Tibial nerve (tissue), 4 donors: ENCODE data around the gene PODXL2. TPM values are rescaled to one million over a fixed set of nuclear protein-coding genes. Genes with fewer than 3 reads are reported as not detected.
A peak's percentile ranks its signal among the peaks of the same experiment; 100 is the strongest.

Experiments used
- DNase-seq, 2 donors: peaks; one replicate each; pipeline ENCODE4 v3.0.0-alpha.2; 2019; ENCODE audit warnings: low spot score in 2 of 2
- H3K27ac ChIP-seq, 4 donors: fragments of 200-600 bp; sonication (generic) in 3 of 4; one replicate each; pipeline ENCODE4 v1.5.1; 2017 to 2019; ENCODE audit warnings: mild to moderate bottlenecking in 1 of 4
- H3K27me3 ChIP-seq, 2 donors: fragments of 200-600 bp; sonication (generic) in 1 of 2; one replicate each; pipeline versions ENCODE4 v1.5.1 to v1.6.0; 2017 to 2019
- H3K36me3 ChIP-seq, 3 donors: fragments of 200-600 bp; sonication (generic); one replicate each; pipeline ENCODE4 v1.5.1; 2018 to 2019
- H3K4me1 ChIP-seq, 4 donors: fragments of 200-600 bp; sonication (generic) in 3 of 4; one replicate each; pipeline ENCODE4 v1.5.1; 2017 to 2019
- H3K4me3 ChIP-seq, 4 donors: fragments of 200-600 bp; sonication (generic) in 3 of 4; one replicate each; pipeline ENCODE4 v1.5.1; 2017 to 2019; ENCODE audit warnings: mild to moderate bottlenecking in 1 of 4, moderate library complexity in 1 of 4
- H3K9me3 ChIP-seq, 4 donors: fragments of 200-600 bp; sonication (generic) in 3 of 4; one replicate each; pipeline ENCODE4 v1.5.1; 2017 to 2019
- CTCF ChIP-seq, 5 experiments: fragments of 200-600 bp in 3 of 5; fragments of 450-650 bp in 2 of 5; sonication (generic) in 3 of 5; IDR thresholded peaks; one replicate each; pipeline ENCODE4 v1.5.1; 2016 to 2019; ENCODE audit warnings: antibody characterized with exemption in 5 of 5, mild to moderate bottlenecking in 3 of 5, moderate library complexity in 2 of 5
- EP300 ChIP-seq, 2 donors: sonication (generic); formaldehyde crosslinking; IDR thresholded peaks; one replicate each; pipeline ENCODE4 v1.6.1; 2017; ENCODE audit warnings: antibody characterized with exemption in 2 of 2, mild to moderate bottlenecking in 1 of 2
- POLR2A ChIP-seq, 2 donors: fragments of 450-650 bp; IDR thresholded peaks; one replicate each; pipeline ENCODE4 v1.6.1; 2017; ENCODE audit warnings: antibody characterized with exemption in 2 of 2, mild to moderate bottlenecking in 2 of 2, moderate library complexity in 2 of 2
- WGBS, 2 donors: methylation state at CpG; one replicate each; pipeline ENCODE4 v1.1.5; 2018; 5-methylcytosine and 5-hydroxymethylcytosine counted together
- total RNA-seq, 4 donors: library from RNA; depleted of rRNA; stranded (reverse); fragments of >200 nt; gene quantifications; one replicate each; pipeline ENCODE4 v1.1.0, GENCODE V29; 2016

PODXL2 gene
- total RNA-seq, 4 donors from 2014 or later: 12.7 to 19.8 (median 14.1) TPM

- H3K27ac ChIP-seq: no peak overlapping the region
- no peaks in the 10 kb centered on the region for H3K27me3 ChIP-seq
- H3K9me3 ChIP-seq: no peaks in the 10 kb centered on the region
- no peak overlapping the region for H3K4me3 ChIP-seq
- 89 to 92% methylated on average over 8 of the region's 8 CpGs for WGBS, 2 donors
- TF ChIP-seq EP300 (IDR thresholded peaks at IDR 0.05): no peak
- H3K36me3 ChIP-seq: no peaks in the 10 kb centered on the region
- DNase-seq: no peak
- H3K4me1 ChIP-seq: peaks cover 0 to 21% (median 1%) of the 10 kb centered on the region in 4 donors
Observed at GRCh38 chr3:127656906-127657305, 27.9 kb downstream of the PODXL2 start.

- H3K9me3 ChIP-seq: no peaks in the 10 kb centered on the region
- peaks cover 0 to 15% (median 1%) of the 10 kb centered on the region in 4 donors for H3K4me1 ChIP-seq
- no peak for TF ChIP-seq EP300 (IDR thresholded peaks at IDR 0.05)
- no peak for TF ChIP-seq CTCF (IDR thresholded peaks at IDR 0.05)
- TF ChIP-seq POLR2A (IDR thresholded peaks at IDR 0.05): no peak
- no peaks in the 10 kb centered on the region for H3K27me3 ChIP-seq
- 32 to 35% methylated on average over 1 of the region's 1 CpG for WGBS, 2 donors
- no peak overlapping the region for H3K4me3 ChIP-seq
- no peak for DNase-seq
- H3K36me3 ChIP-seq: no peaks in the 10 kb centered on the region
- no peak overlapping the region for H3K27ac ChIP-seq
Observed at GRCh38 chr3:127658234-127658633, 29.2 kb downstream of the PODXL2 start.

GRCh38 chr3:127660621-127661251 lies 31.8 kb downstream of the PODXL2 start:
- no peak overlapping the region for H3K27ac ChIP-seq

GRCh38 chr3:127661600-127661999 lies 32.6 kb downstream of the PODXL2 start:
- Histone ChIP-seq H3K27ac (peak overlapping the region in 1 of 4 donors; percentile 2), H3K27me3 (no peaks in the 10 kb centered on the region), H3K4me3 (no peak overlapping the region), H3K36me3 (no peaks in the 10 kb centered on the region), H3K9me3 (no peaks in the 10 kb centered on the region), H3K4me1 (peaks cover 0 to 6% (median 1%) of the 10 kb centered on the region in 4 donors)
- DNase-seq: no peak
- TF ChIP-seq CTCF (IDR thresholded peaks at IDR 0.05) (no peak), POLR2A (IDR thresholded peaks at IDR 0.05) (no peak), EP300 (IDR thresholded peaks at IDR 0.05) (no peak)
- 79 to 81% methylated on average over 5 of the region's 5 CpGs for WGBS, 2 donors

More at GRCh38 chr3:127660621-127661251, 31.8 kb downstream of the PODXL2 start:
- Histone ChIP-seq H3K4me3 (no peak overlapping the region), H3K27me3 (no peaks in the 10 kb centered on the region), H3K4me1 (peaks cover 0 to 10% (median 1%) of the 10 kb centered on the region in 4 donors), H3K9me3 (no peaks in the 10 kb centered on the region), H3K36me3 (no peaks in the 10 kb centered on the region)
- TF ChIP-seq CTCF (IDR thresholded peaks at IDR 0.05): no peak
- no peak for TF ChIP-seq EP300 (IDR thresholded peaks at IDR 0.05)
- TF ChIP-seq POLR2A (IDR thresholded peaks at IDR 0.05): no peak
- no peak for DNase-seq
- WGBS, 2 donors: 92 to 94% methylated on average over 10 of the region's 10 CpGs

GRCh38 chr3:127662001-127662469 lies 33.0 kb downstream of the PODXL2 start:
- WGBS, 2 donors: 56 to 62% methylated on average over 11 of the region's 11 CpGs
- no peak for DNase-seq
- Histone ChIP-seq H3K9me3 (no peaks in the 10 kb centered on the region), H3K4me1 (peaks cover 0 to 6% (median 1%) of the 10 kb centered on the region in 4 donors), H3K27ac (peak overlapping the region in 1 of 4 donors; percentile 3), H3K4me3 (no peak overlapping the region), H3K27me3 (no peaks in the 10 kb centered on the region), H3K36me3 (no peaks in the 10 kb centered on the region)
- TF ChIP-seq POLR2A (IDR thresholded peaks at IDR 0.05) (no peak), CTCF (IDR thresholded peaks at IDR 0.05) (no peak), EP300 (IDR thresholded peaks at IDR 0.05) (no peak)
